Choroid plexus epithelial cell (primary cell): ENCODE data around the gene SLC22A23.

ENCODE experiments used
- DNase-seq: peaks from one replicate; pipeline ENCODE4 v3.0.0-alpha.2; 2010; ENCODE audit warnings: low read depth
- H3K4me3 ChIP-seq: 2 replicates; pipeline ENCODE4 v1.5.1; 2011; ENCODE audit warnings: low read depth, mild to moderate bottlenecking, control low read depth, low read length, moderate library complexity
- CTCF ChIP-seq: conservative IDR thresholded peaks from 2 replicates; pipeline ENCODE4 v1.5.1; 2011; ENCODE audit warnings: low read depth, mild to moderate bottlenecking, control low read depth, inconsistent platforms, low read length, moderate library complexity

The SLC22A23 gene

GRCh38 chr6:3346476-3346875 lies 110.4 kb downstream of the SLC22A23 start:
- H3K4me3 ChIP-seq, result no peak overlapping the region
- DNase-seq, result no peak
- TF ChIP-seq CTCF, result no peak

GRCh38 chr6:3345836-3346235 lies 111.0 kb downstream of the SLC22A23 start:
- DNase-seq, result no peak
- H3K4me3 ChIP-seq, result no peak overlapping the region
- no peak for TF ChIP-seq CTCF

- TF ChIP-seq CTCF, result no peak
- H3K4me3 ChIP-seq, result no peak overlapping the region
- no peak for DNase-seq
These were observed 113.6 kb downstream of the SLC22A23 start for GRCh38 chr6:3343089-3343883.

- TF ChIP-seq CTCF, result no peak
- H3K4me3 ChIP-seq, result no peak overlapping the region
- DNase-seq, result peak; percentile 94
These were observed 115.4 kb downstream of the SLC22A23 start for GRCh38 chr6:3341467-3341866.

- H3K4me3 ChIP-seq, result no peak overlapping the region
- peak; percentile 90 for DNase-seq
- no peak for TF ChIP-seq CTCF
These were observed 116.0 kb downstream of the SLC22A23 start for GRCh38 chr6:3340894-3341293.

- no peak for TF ChIP-seq CTCF
- H3K4me3 ChIP-seq, result no peak overlapping the region
- peak; percentile 58 for DNase-seq
These were observed 116.5 kb downstream of the SLC22A23 start for GRCh38 chr6:3340358-3340802.

GRCh38 chr6:3339811-3340210 lies 117.0 kb downstream of the SLC22A23 start:
- no peak for DNase-seq
- H3K4me3 ChIP-seq, result no peak overlapping the region
- no peak for TF ChIP-seq CTCF
